ENCODE data around the gene HCRTR2. TPM values are rescaled to one million over a fixed set of nuclear protein-coding genes. Genes with fewer than 3 reads are reported as not detected.

The HCRTR2 gene
- total and polyA plus RNA-seq, 2 donors from 2014 or later: 0.34 TPM; not detected in 1

- no peak overlapping the region for H3K27ac ChIP-seq (ENCODE audit: low read depth in 2 of 2, low read length in 2 of 2)
- no peak overlapping the region for H3K9ac ChIP-seq (ENCODE audit: low read length in 3 of 3)
- H3K36me3 ChIP-seq (ENCODE audit: control insufficient read depth in 2 of 3, insufficient read depth in 3 of 3, low read length in 3 of 3): no peaks in the 10 kb centered on the region
- intact Hi-C loops (cut with DNase I): no loop called here
- no peaks in the 10 kb centered on the region for H3K27me3 ChIP-seq (ENCODE audit: control insufficient read depth, insufficient read depth, low read length)
- H3K9me3 ChIP-seq (ENCODE audit: control insufficient read depth in 2 of 3, insufficient read depth in 1 of 3, low read length in 3 of 3): no peaks in the 10 kb centered on the region
- DNase-seq: no peak
- H3K4me1 ChIP-seq (ENCODE audit: control insufficient read depth in 2 of 3, insufficient read depth in 2 of 3, low read depth in 1 of 3, low read length in 3 of 3): no peaks in the 10 kb centered on the region
- no peak for FAIRE-seq
- no peak for TF ChIP-seq CTCF (IDR thresholded peaks at IDR 0.05; ENCODE audit: borderline replicate concordance, extremely low read depth, insufficient read depth)
- H3K4me3 ChIP-seq (ENCODE audit: low read length in 3 of 3): no peak overlapping the region
These were observed 37.4 kb upstream of the HCRTR2 start for GRCh38 chr6:55136916-55137315.

GRCh38 chr6:55137929-55138693, 36.2 kb upstream of the HCRTR2 start:
- FAIRE-seq: no peak
- Histone ChIP-seq H3K9me3 (ENCODE audit: control insufficient read depth in 2 of 3, insufficient read depth in 1 of 3, low read length in 3 of 3) (no peaks in the 10 kb centered on the region), H3K36me3 (ENCODE audit: control insufficient read depth in 2 of 3, insufficient read depth in 3 of 3, low read length in 3 of 3) (no peaks in the 10 kb centered on the region), H3K27ac (ENCODE audit: low read depth in 2 of 2, low read length in 2 of 2) (no peak overlapping the region), H3K9ac (ENCODE audit: low read length in 3 of 3) (no peak overlapping the region), H3K4me3 (ENCODE audit: low read length in 3 of 3) (no peak overlapping the region), H3K27me3 (ENCODE audit: control insufficient read depth, insufficient read depth, low read length) (no peaks in the 10 kb centered on the region), H3K4me1 (ENCODE audit: control insufficient read depth in 2 of 3, insufficient read depth in 2 of 3, low read depth in 1 of 3, low read length in 3 of 3) (no peaks in the 10 kb centered on the region)
- DNase-seq: no peak
- TF ChIP-seq CTCF (IDR thresholded peaks at IDR 0.05; ENCODE audit: borderline replicate concordance, extremely low read depth, insufficient read depth): no peak
- intact Hi-C loops (cut with DNase I): no loop called here

- Histone ChIP-seq H3K4me1 (ENCODE audit: control insufficient read depth in 2 of 3, insufficient read depth in 2 of 3, low read depth in 1 of 3, low read length in 3 of 3) (no peaks in the 10 kb centered on the region), H3K36me3 (ENCODE audit: control insufficient read depth in 2 of 3, insufficient read depth in 3 of 3, low read length in 3 of 3) (no peaks in the 10 kb centered on the region), H3K4me3 (ENCODE audit: low read length in 3 of 3) (no peak overlapping the region), H3K27ac (ENCODE audit: low read depth in 2 of 2, low read length in 2 of 2) (no peak overlapping the region), H3K9me3 (ENCODE audit: control insufficient read depth in 2 of 3, insufficient read depth in 1 of 3, low read length in 3 of 3) (no peaks in the 10 kb centered on the region), H3K27me3 (ENCODE audit: control insufficient read depth, insufficient read depth, low read length) (no peaks in the 10 kb centered on the region), H3K9ac (ENCODE audit: low read length in 3 of 3) (no peak overlapping the region)
- FAIRE-seq: peak; percentile 62
- TF ChIP-seq CTCF (IDR thresholded peaks at IDR 0.05; ENCODE audit: borderline replicate concordance, extremely low read depth, insufficient read depth): no peak
- intact Hi-C loops (cut with DNase I): no loop called here
- no peak for DNase-seq
These were observed 32.7 kb upstream of the HCRTR2 start for GRCh38 chr6:55141611-55142010.
